B cell (primary cell): Measurements from ENCODE around the gene USP21. TPM values are rescaled to one million over a fixed set of nuclear protein-coding genes. Genes with fewer than 3 reads are reported as not detected.

Experiments
- ATAC-seq: fragments of 200-7000 bp; cut with Tn5 transposase; one replicate; pipeline ENCODE4 v1.10.0; 2021; ENCODE audit warnings: low read depth, mild to moderate bottlenecking, moderate number of reproducible peaks, moderate library complexity
- CTCF ChIA-PET: fragments of 350-600 bp; sonication (Branson Sonifier 250); formaldehyde crosslinking; loops from one replicate; lab custom pipeline; 2021; ENCODE audit warnings: antibody characterized with exemption, inconsistent platforms; lab: Charles Lee
- POLR2A ChIA-PET: fragments of 350-600 bp; sonication (Branson Sonifier 250); formaldehyde crosslinking; loops from one replicate; lab custom pipeline; 2021; ENCODE audit warnings: antibody characterized with exemption; lab: Charles Lee
- DNase-seq: peaks from one replicate; pipeline ENCODE4 v3.0.0; 2013
- H2AFZ ChIP-seq: 2 replicates; pipeline ENCODE4 v1.6.1; 2012; ENCODE audit warnings: mild to moderate bottlenecking, low read depth, low read length; ENCODE audit not compliant: insufficient read depth, poor library complexity, severe bottlenecking
- H3K27ac ChIP-seq, 2 donors: 1 replicate in 1 of 2; 2 replicates in 1 of 2; pipeline ENCODE4 v1.5.1; 2012 to 2013; ENCODE audit warnings: low read length in 2 of 2, mild to moderate bottlenecking in 2 of 2, moderate library complexity in 1 of 2
- H3K27me3 ChIP-seq, 4 experiments: fragments of 200-600 bp in 1 of 4; sonication (generic) in 1 of 4; replicated peaks in 1 of 4; 1 replicate in 2 of 4; 2 replicates in 2 of 4; pipeline versions ENCODE4 v1.6.1 to v1.7.0; 2013 to 2016; ENCODE audit warnings: low read length in 3 of 4, mild to moderate bottlenecking in 2 of 4, mixed read lengths in 1 of 4, moderate library complexity in 1 of 4; ENCODE audit not compliant: insufficient read depth in 4 of 4, control insufficient read depth in 3 of 4; ENCODE audit errors: control extremely low read depth in 1 of 4
- H3K36me3 ChIP-seq, 2 experiments: replicated peaks in 1 of 2; 1 replicate in 1 of 2; 2 replicates in 1 of 2; pipeline versions ENCODE4 v1.6.1 to v1.7.1; 2013; ENCODE audit warnings: low read length in 1 of 2; ENCODE audit not compliant: insufficient read depth in 2 of 2, control insufficient read depth in 1 of 2; ENCODE audit errors: control extremely low read depth in 1 of 2, extremely low read depth in 1 of 2
- H3K4me1 ChIP-seq, 2 donors: fragments of 200-600 bp in 1 of 2; sonication (generic) in 1 of 2; 1 replicate in 1 of 2; 2 replicates in 1 of 2; pipeline versions ENCODE4 v1.5.1 to v1.6.1; 2013 to 2017; ENCODE audit warnings: low read length in 2 of 2; ENCODE audit not compliant: control insufficient read depth in 2 of 2, insufficient read depth in 2 of 2
- H3K4me2 ChIP-seq: replicated peaks from 2 replicates; pipeline ENCODE3; 2012; ENCODE audit warnings: mild to moderate bottlenecking, low read depth, low read length; ENCODE audit not compliant: poor library complexity, severe bottlenecking
- H3K4me3 ChIP-seq, 5 experiments: fragments of 200-600 bp in 1 of 5; sonication (generic) in 1 of 5; 1 replicate in 3 of 5; 2 replicates in 2 of 5; pipeline versions ENCODE4 v1.5.1 to v1.7.0; 2011 to 2016; ENCODE audit warnings: low read length in 4 of 5, mild to moderate bottlenecking in 4 of 5, low read depth in 2 of 5, control low read depth in 1 of 5, moderate library complexity in 1 of 5; ENCODE audit not compliant: insufficient read depth in 1 of 5; ENCODE audit errors: control extremely low read depth in 1 of 5, extremely low read depth in 1 of 5
- H3K79me2 ChIP-seq: fragments of 200-600 bp; sonication (generic); one replicate; pipeline ENCODE4 v1.6.0; 2016; ENCODE audit warnings: low read length; ENCODE audit not compliant: control insufficient read depth, insufficient read depth
- H3K9ac ChIP-seq: fragments of 200-600 bp; sonication (generic); 2 replicates; pipeline ENCODE4 v1.6.1; 2017; ENCODE audit warnings: mild to moderate bottlenecking, low read length, moderate library complexity
- H3K9me3 ChIP-seq, 3 donors: one replicate each; pipeline versions ENCODE4 v1.6.1 to v1.7.1; 2013; ENCODE audit warnings: low read length in 2 of 3; ENCODE audit not compliant: control insufficient read depth in 2 of 3, insufficient read depth in 1 of 3; ENCODE audit errors: control extremely low read depth in 1 of 3
- H4K20me1 ChIP-seq: 2 replicates; pipeline ENCODE4 v1.6.0; 2012; ENCODE audit warnings: mild to moderate bottlenecking, low read length; ENCODE audit not compliant: insufficient read depth, control insufficient read depth, poor library complexity, severe bottlenecking
- H3K27ac Mint-ChIP-seq: one replicate; pipeline ENCODE4 v1.8.0; 2021; ENCODE audit warnings: mixed read lengths
- H3K27me3 Mint-ChIP-seq: one replicate; pipeline ENCODE4 v1.8.0; 2021; ENCODE audit warnings: mixed read lengths
- H3K4me1 Mint-ChIP-seq: one replicate; pipeline ENCODE4 v1.8.0; 2021; ENCODE audit warnings: mixed read lengths
- H3K4me3 Mint-ChIP-seq: one replicate; pipeline ENCODE4 v1.8.0; 2021; ENCODE audit warnings: mixed read lengths
- H3K9me3 Mint-ChIP-seq: one replicate; pipeline ENCODE4 v1.8.0; 2022; ENCODE audit warnings: mixed read lengths; ENCODE audit not compliant: insufficient read depth
- EZH2 ChIP-seq: IDR thresholded peaks from 2 replicates; pipeline ENCODE4 v1.6.1; 2012; ENCODE audit warnings: borderline replicate concordance, low read depth, mild to moderate bottlenecking, moderate library complexity, low read length; ENCODE audit not compliant: insufficient read depth, poor library complexity, severe bottlenecking
- WGBS: methylation state at CpG from one replicate; pipeline ENCODE4 v1.1.5; 2013; ENCODE audit warnings: missing lambda C conversion rate; ENCODE audit not compliant: insufficient coverage; 5-methylcytosine and 5-hydroxymethylcytosine counted together
- intact Hi-C: fragments of 100-400 bp; cut with micrococcal nuclease; formaldehyde crosslinking; loops from one replicate; pipeline ENCODE4 v1.10.0; 2022
- polyA plus RNA-seq: library from polyadenylated mRNA; depleted of rRNA; stranded (reverse); fragments of >200 nt; gene quantifications from 2 replicates; pipeline ENCODE4 v1.2.3, GENCODE V29; 2012
- total RNA-seq, 2 donors: library from RNA; stranded (reverse); fragments of 120-200 nt in 1 of 2; gene quantifications; 1 replicate in 1 of 2; 2 replicates in 1 of 2; pipeline versions ENCODE4 v1.2.3 to v1.2.4, GENCODE V29; 2013 to 2022
- TF ChIP-seq, protein P1 (sequence below): fragments of 200-600 bp; IDR thresholded peaks from one replicate; pipeline ENCODE4 v1.8.0; 2022; ENCODE audit warnings: antibody characterized with exemption, mild to moderate bottlenecking

Gene USP21
- total and polyA plus RNA-seq, 2 donors (not counting 1 experiment from before 2014, with no cell fraction given), result 53.3 to 81.6 TPM

DNA sequence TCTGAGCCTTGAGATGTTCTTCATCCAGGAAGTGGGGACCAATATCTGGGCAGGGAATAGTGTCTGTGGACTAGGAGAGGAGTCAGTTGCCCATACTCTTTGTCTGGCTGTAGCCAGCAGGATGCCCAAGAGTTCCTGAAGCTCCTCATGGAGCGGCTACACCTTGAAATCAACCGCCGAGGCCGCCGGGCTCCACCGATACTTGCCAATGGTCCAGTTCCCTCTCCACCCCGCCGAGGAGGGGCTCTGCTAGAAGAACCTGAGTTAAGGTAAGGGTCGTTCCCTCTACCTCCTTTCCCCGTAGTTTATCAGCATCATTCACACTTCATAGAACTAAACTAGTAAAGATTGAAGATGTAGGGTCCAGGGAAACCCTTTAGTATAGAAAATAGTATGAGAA, 3.5 kb downstream of the USP21 start:
- H3K4me2 ChIP-seq, result no peak overlapping the region
- H3K27me3 Mint-ChIP-seq, result no peaks in the 10 kb centered on the region
- ATAC-seq (no peak), DNase-seq (no peak)
- POLR2A ChIA-PET, result no interaction called here
- peaks cover 0 to 3% (median 0%) of the 10 kb centered on the region in 3 donors for H3K9me3 ChIP-seq
- no peak overlapping the region for H3K4me3 ChIP-seq
- no peaks in the 10 kb centered on the region for H3K9me3 Mint-ChIP-seq
- intact Hi-C loops, result no loop called here
- H3K4me3 Mint-ChIP-seq, result no peak overlapping the region
- CTCF ChIA-PET, result interaction anchor here (0.8 to 2.0 kb wide), 2 partner anchors 40 to 63 kb away, joined by 3 to 5 read pairs; partner anchors contain the start of genes NDUFS2 and TOMM40L
- H3K4me1 Mint-ChIP-seq, result peaks cover 67% of the 10 kb centered on the region
- no peak overlapping the region for H3K27ac Mint-ChIP-seq
- no peak overlapping the region for H2AFZ ChIP-seq
- H4K20me1 ChIP-seq, result no peaks in the 10 kb centered on the region
- WGBS, result 100% methylated on average over 6 of the region's 10 CpGs
- no peak overlapping the region for H3K27ac ChIP-seq
- peaks cover 0 to 32% of the 10 kb centered on the region in 2 experiments for H3K36me3 ChIP-seq
- no peak for TF ChIP-seq EZH2
- TF ChIP-seq, protein P1, sequence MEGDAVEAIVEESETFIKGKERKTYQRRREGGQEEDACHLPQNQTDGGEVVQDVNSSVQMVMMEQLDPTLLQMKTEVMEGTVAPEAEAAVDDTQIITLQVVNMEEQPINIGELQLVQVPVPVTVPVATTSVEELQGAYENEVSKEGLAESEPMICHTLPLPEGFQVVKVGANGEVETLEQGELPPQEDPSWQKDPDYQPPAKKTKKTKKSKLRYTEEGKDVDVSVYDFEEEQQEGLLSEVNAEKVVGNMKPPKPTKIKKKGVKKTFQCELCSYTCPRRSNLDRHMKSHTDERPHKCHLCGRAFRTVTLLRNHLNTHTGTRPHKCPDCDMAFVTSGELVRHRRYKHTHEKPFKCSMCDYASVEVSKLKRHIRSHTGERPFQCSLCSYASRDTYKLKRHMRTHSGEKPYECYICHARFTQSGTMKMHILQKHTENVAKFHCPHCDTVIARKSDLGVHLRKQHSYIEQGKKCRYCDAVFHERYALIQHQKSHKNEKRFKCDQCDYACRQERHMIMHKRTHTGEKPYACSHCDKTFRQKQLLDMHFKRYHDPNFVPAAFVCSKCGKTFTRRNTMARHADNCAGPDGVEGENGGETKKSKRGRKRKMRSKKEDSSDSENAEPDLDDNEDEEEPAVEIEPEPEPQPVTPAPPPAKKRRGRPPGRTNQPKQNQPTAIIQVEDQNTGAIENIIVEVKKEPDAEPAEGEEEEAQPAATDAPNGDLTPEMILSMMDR, result no peak
- no peak overlapping the region for H3K9ac ChIP-seq
- peaks cover 36% of the 10 kb centered on the region for H3K79me2 ChIP-seq
- peaks cover 34 to 47% of the 10 kb centered on the region in 2 donors for H3K4me1 ChIP-seq
- H3K27me3 ChIP-seq, result no peaks in the 10 kb centered on the region

DNA sequence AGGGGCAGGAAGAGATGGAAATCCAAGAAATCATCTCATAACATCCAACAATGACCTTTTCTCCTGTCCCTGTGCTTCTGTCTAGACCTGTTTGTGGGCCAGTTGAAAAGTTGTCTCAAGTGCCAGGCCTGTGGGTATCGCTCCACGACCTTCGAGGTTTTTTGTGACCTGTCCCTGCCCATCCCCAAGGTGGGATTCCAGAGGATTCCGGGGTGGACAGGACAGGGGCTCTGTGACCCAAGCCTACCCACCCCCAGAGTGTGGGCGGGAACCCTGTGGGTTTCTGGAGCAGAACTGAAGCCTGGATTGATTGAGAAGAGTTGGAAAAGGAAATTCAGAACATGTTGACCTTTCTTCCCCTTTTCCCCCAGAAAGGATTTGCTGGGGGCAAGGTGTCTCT, 4.5 kb downstream of the USP21 start:
- Histone ChIP-seq H3K79me2 (peaks cover 36% of the 10 kb centered on the region), H3K27ac (no peak overlapping the region), H3K9ac (no peak overlapping the region), H4K20me1 (no peaks in the 10 kb centered on the region), H3K36me3 (peaks cover 0 to 27% of the 10 kb centered on the region in 2 experiments), H3K4me2 (no peak overlapping the region), H3K4me3 (no peak overlapping the region), H3K27me3 (no peaks in the 10 kb centered on the region), H2AFZ (no peak overlapping the region), H3K4me1 (peaks cover 34 to 44% of the 10 kb centered on the region in 2 donors), H3K9me3 (peaks cover 0 to 3% (median 0%) of the 10 kb centered on the region in 3 donors)
- intact Hi-C loops, result no loop called here
- Mint-ChIP-seq H3K27me3 (no peaks in the 10 kb centered on the region), H3K27ac (peak overlapping the region; percentile 17), H3K4me1 (peaks cover 66% of the 10 kb centered on the region), H3K4me3 (no peak overlapping the region), H3K9me3 (no peaks in the 10 kb centered on the region)
- TF ChIP-seq EZH2, result no peak
- DNase-seq, result no peak
- ChIA-PET POLR2A (interaction anchor here (0.7 kb wide), 1 partner anchor 24 kb away, joined by 3 read pairs; no protein-coding TSS in a partner anchor), CTCF (interaction anchor here (1.1 to 4.4 kb wide), 5 partner anchors 11 to 220 kb away, joined by 3 to 47 read pairs (median 19); partner anchors contain the start of gene B4GALT3)
- WGBS, result 100% methylated on average over 2 of the region's 5 CpGs
- no peak for ATAC-seq
